H1 (cell line): ENCODE results near the gene RARB. TPM values are rescaled to one million over a fixed set of nuclear protein-coding genes. Genes with fewer than 3 reads are reported as not detected.

Experiments
- CTCF ChIA-PET: fragments of 300-600 bp; sonication (Branson Sonifier 250); formaldehyde crosslinking; loops from one replicate; lab custom pipeline; 2021; ENCODE audit not compliant: partially characterized antibody; lab: Charles Lee
- POLR2A ChIA-PET: fragments of 300-600 bp; sonication (Branson Sonifier 250); formaldehyde crosslinking; loops from one replicate; lab custom pipeline; 2021; ENCODE audit warnings: inconsistent platforms; ENCODE audit not compliant: partially characterized antibody; lab: Charles Lee
- DNase-seq, 2 experiments: peaks; one replicate each; pipeline versions ENCODE4 v3.0.0 to v3.0.0-alpha.2; 2010 to 2022; ENCODE audit warnings: low spot score in 2 of 2, low read depth in 1 of 2, mixed read lengths in 1 of 2
- FAIRE-seq: peaks from 2 replicates; lab custom pipeline; 2011; peaks lifted over from hg19 to GRCh38; lab: Jason Lieb, UNC
- H2AFZ ChIP-seq: 2 replicates; pipeline ENCODE4 v1.8.1; 2012; ENCODE audit warnings: low read length, inconsistent platforms
- H2AK5ac ChIP-seq: 2 replicates; pipeline ENCODE4 v1.6.1; 2013; ENCODE audit warnings: low read depth, low read length
- H2BK120ac ChIP-seq: replicated peaks from 2 replicates; pipeline ENCODE3; 2013; ENCODE audit warnings: low read depth, low read length, inconsistent platforms
- H2BK12ac ChIP-seq: 2 replicates; pipeline ENCODE4 v1.6.1; 2013; ENCODE audit warnings: low read depth, low read length
- H2BK15ac ChIP-seq: 2 replicates; pipeline ENCODE4 v1.6.1; 2013; ENCODE audit warnings: low read length
- H2BK20ac ChIP-seq: 2 replicates; pipeline ENCODE4 v1.6.1; 2013; ENCODE audit warnings: low read length
- H2BK5ac ChIP-seq: 2 replicates; pipeline ENCODE4 v1.6.1; 2013; ENCODE audit warnings: low read depth, low read length
- H3K14ac ChIP-seq: 2 replicates; pipeline ENCODE4 v1.6.1; 2013; ENCODE audit warnings: inconsistent platforms; ENCODE audit not compliant: insufficient read length
- H3K18ac ChIP-seq: 2 replicates; pipeline ENCODE4 v1.6.1; 2013; ENCODE audit warnings: low read length; ENCODE audit errors: extremely low read depth
- H3K23ac ChIP-seq: 2 replicates; pipeline ENCODE4 v1.6.1; 2013; ENCODE audit warnings: inconsistent platforms; ENCODE audit not compliant: insufficient read length
- H3K23me2 ChIP-seq: 2 replicates; pipeline ENCODE4 v1.6.1; 2013; ENCODE audit warnings: low read depth, low read length
- H3K27ac ChIP-seq: 2 replicates; pipeline ENCODE4 v1.6.1; 2011; ENCODE audit warnings: low read depth, low read length, inconsistent platforms
- H3K27me3 ChIP-seq, 4 experiments: replicated peaks in 1 of 4; 1 replicate in 1 of 4; 2 replicates in 3 of 4; pipeline versions ENCODE4 v1.6.1 to v1.8.1; 2011 to 2013; ENCODE audit warnings: low read length in 3 of 4, mild to moderate bottlenecking in 3 of 4, inconsistent platforms in 2 of 4, mixed read lengths in 2 of 4, moderate library complexity in 1 of 4; ENCODE audit not compliant: control insufficient read depth in 3 of 4, insufficient read depth in 3 of 4; ENCODE audit errors: extremely low read depth in 1 of 4
- H3K36me3 ChIP-seq, 4 experiments: 2 replicates each; pipeline versions ENCODE4 v1.6.1 to v1.8.1; 2011 to 2013; ENCODE audit warnings: mild to moderate bottlenecking in 4 of 4, low read length in 3 of 4, moderate library complexity in 2 of 4, control low read depth in 1 of 4, inconsistent platforms in 1 of 4; ENCODE audit not compliant: insufficient read depth in 4 of 4, control insufficient read depth in 2 of 4
- H3K4ac ChIP-seq: replicated peaks from 2 replicates; pipeline ENCODE3; 2013; ENCODE audit warnings: low read length, low read depth, mixed read lengths, inconsistent platforms; ENCODE audit not compliant: insufficient read length
- H3K4me1 ChIP-seq, 4 experiments: replicated peaks in 1 of 4; 1 replicate in 1 of 4; 2 replicates in 3 of 4; pipeline versions ENCODE4 v1.6.1 to v1.8.1; 2011 to 2013; ENCODE audit warnings: low read length in 3 of 4, inconsistent platforms in 2 of 4, mixed read lengths in 1 of 4; ENCODE audit not compliant: insufficient read depth in 4 of 4, control insufficient read depth in 3 of 4
- H3K4me2 ChIP-seq, 2 experiments: 2 replicates each; pipeline versions ENCODE4 v1.6.1 to v1.8.1; 2011 to 2013; ENCODE audit warnings: low read depth in 2 of 2, low read length in 2 of 2, control low read depth in 1 of 2, inconsistent platforms in 1 of 2, mild to moderate bottlenecking in 1 of 2; ENCODE audit not compliant: insufficient read depth in 1 of 2
- H3K4me3 ChIP-seq, 4 experiments: fragments of 200-600, 300-600 bp in 1 of 4; sonication (generic), shearing (Covaris generic), sonication (Bioruptor Twin) in 1 of 4; 2 replicates each; pipeline versions ENCODE4 v1.5.1 to v1.8.1; 2011 to 2016; ENCODE audit warnings: low read length in 4 of 4, low read depth in 3 of 4, control low read depth in 2 of 4, inconsistent platforms in 2 of 4, mild to moderate bottlenecking in 2 of 4, mixed read lengths in 1 of 4, moderate library complexity in 1 of 4; ENCODE audit not compliant: insufficient read depth in 2 of 4; ENCODE audit errors: extremely low read depth in 1 of 4
- H3K56ac ChIP-seq: replicated peaks from 2 replicates; pipeline ENCODE3; 2013; ENCODE audit warnings: low read depth, mild to moderate bottlenecking, mixed read lengths, low read length, inconsistent platforms; ENCODE audit not compliant: insufficient read length
- H3K79me1 ChIP-seq: 2 replicates; pipeline ENCODE4 v1.6.1; 2013; ENCODE audit warnings: low read depth, low read length, control low read depth
- H3K79me2 ChIP-seq, 2 experiments: 2 replicates each; pipeline versions ENCODE4 v1.6.1 to v1.8.1; 2012 to 2013; ENCODE audit warnings: low read length in 2 of 2, mild to moderate bottlenecking in 2 of 2, inconsistent platforms in 1 of 2; ENCODE audit not compliant: insufficient read depth in 2 of 2, control insufficient read depth in 1 of 2
- H3K9ac ChIP-seq, 4 experiments: replicated peaks in 1 of 4; 1 replicate in 1 of 4; 2 replicates in 3 of 4; pipeline versions ENCODE4 v1.6.1 to v1.8.1; 2011 to 2013; ENCODE audit warnings: low read depth in 3 of 4, low read length in 3 of 4, control low read depth in 2 of 4, mild to moderate bottlenecking in 2 of 4, moderate library complexity in 2 of 4, inconsistent platforms in 1 of 4; ENCODE audit errors: extremely low read depth in 1 of 4
- H3K9me3 ChIP-seq, 2 experiments: 2 replicates each; pipeline versions ENCODE4 v1.6.1 to v1.8.1; 2012 to 2013; ENCODE audit warnings: mild to moderate bottlenecking in 2 of 2, moderate library complexity in 2 of 2, control low read depth in 1 of 2, inconsistent platforms in 1 of 2, low read depth in 1 of 2, low read length in 1 of 2, mixed read lengths in 1 of 2; ENCODE audit not compliant: insufficient read depth in 2 of 2
- H4K20me1 ChIP-seq, 2 experiments: replicated peaks in 1 of 2; 2 replicates each; pipeline versions ENCODE3 to v1.8.1; 2011 to 2013; ENCODE audit warnings: inconsistent platforms in 2 of 2, low read length in 2 of 2, mild to moderate bottlenecking in 1 of 2; ENCODE audit not compliant: insufficient read depth in 2 of 2, control insufficient read depth in 1 of 2
- H4K5ac ChIP-seq: 2 replicates; pipeline ENCODE4 v1.6.1; 2013; ENCODE audit warnings: low read length, low read depth, mixed read lengths, inconsistent platforms; ENCODE audit not compliant: insufficient read length
- H4K8ac ChIP-seq: 2 replicates; pipeline ENCODE4 v1.8.0; 2013; ENCODE audit warnings: mild to moderate bottlenecking, moderate library complexity, low read length, inconsistent platforms; ENCODE audit not compliant: insufficient read depth; ENCODE audit errors: extremely low read depth
- H4K91ac ChIP-seq: replicated peaks from 2 replicates; pipeline ENCODE3; 2013; ENCODE audit warnings: low read length, mixed read lengths, inconsistent platforms; ENCODE audit not compliant: insufficient read length
- CEBPB ChIP-seq: IDR thresholded peaks from 2 replicates; pipeline ENCODE4 v1.6.1; 2012; ENCODE audit warnings: low read depth, low read length
- CTBP2 ChIP-seq: IDR thresholded peaks from 2 replicates; pipeline ENCODE4 v1.7.0; 2011; ENCODE audit warnings: borderline replicate concordance, mild to moderate bottlenecking, moderate library complexity, mixed read lengths, low read length; ENCODE audit not compliant: insufficient read depth, insufficient read length
- CTCF ChIP-seq, 3 experiments: IDR thresholded peaks; 1 replicate in 2 of 3; 2 replicates in 1 of 3; pipeline versions ENCODE4 v1.5.1 to v1.6.1; 2011; ENCODE audit warnings: low read length in 3 of 3, mild to moderate bottlenecking in 3 of 3, inconsistent platforms in 2 of 3, low read depth in 1 of 3, moderate library complexity in 1 of 3; ENCODE audit not compliant: insufficient read depth in 1 of 3; ENCODE audit errors: control extremely low read depth in 1 of 3
- EGR1 ChIP-seq: IDR thresholded peaks from 2 replicates; pipeline ENCODE4 v1.6.1; 2011; ENCODE audit warnings: low read depth, low read length, borderline replicate concordance
- GABPA ChIP-seq: IDR thresholded peaks from 2 replicates; pipeline ENCODE4 v1.6.1; 2011; ENCODE audit warnings: mild to moderate bottlenecking, low read length, moderate library complexity, borderline replicate concordance; ENCODE audit not compliant: insufficient read depth
- GTF2F1 ChIP-seq: IDR thresholded peaks from 2 replicates; pipeline ENCODE4 v1.6.1; 2012; ENCODE audit warnings: low read depth, low read length, improper control_type of control experiment, borderline replicate concordance
- MAX ChIP-seq: IDR thresholded peaks from 2 replicates; pipeline ENCODE4 v1.6.1; 2012; ENCODE audit warnings: inconsistent platforms
- PHF8 ChIP-seq: fragments of 200-600 bp; sonication (generic); conservative IDR thresholded peaks from 2 replicates; pipeline ENCODE4 v1.7.1; 2012; ENCODE audit warnings: low read depth, mild to moderate bottlenecking, inconsistent platforms, low read length, moderate library complexity
- RAD21 ChIP-seq, 2 experiments: IDR thresholded peaks in 1 of 2; conservative IDR thresholded peaks in 1 of 2; 2 replicates each; pipeline ENCODE4 v1.6.1; 2011; ENCODE audit warnings: low read depth in 2 of 2, low read length in 2 of 2, improper control_type of control experiment in 1 of 2, inconsistent platforms in 1 of 2, mild to moderate bottlenecking in 1 of 2, moderate library complexity in 1 of 2
- SRF ChIP-seq: IDR thresholded peaks from 2 replicates; pipeline ENCODE4 v1.6.1; 2011; ENCODE audit warnings: mild to moderate bottlenecking, low read depth, low read length, moderate library complexity
- TAF1 ChIP-seq: IDR thresholded peaks from 2 replicates; pipeline ENCODE4 v1.6.1; 2011; ENCODE audit warnings: mild to moderate bottlenecking, low read depth, low read length
- WGBS, 2 experiments: shearing (Covaris generic) in 1 of 2; methylation state at CpG; one replicate each; pipeline versions ENCODE4 v1.1.6 to v1.1.7; 2013 to 2015; ENCODE audit warnings: low lambda C conversion rate in 2 of 2, mixed read lengths in 2 of 2, inconsistent platforms in 1 of 2, low coverage in 1 of 2, missing lambda C conversion rate in 1 of 2; ENCODE audit not compliant: insufficient replicate concordance in 2 of 2, insufficient coverage in 1 of 2, insufficient read length in 1 of 2; ENCODE audit errors: extremely low coverage in 1 of 2, missing lambda C conversion rate in 1 of 2; 5-methylcytosine and 5-hydroxymethylcytosine counted together
- polyA plus RNA-seq, 7 experiments: library from polyadenylated mRNA; depleted of rRNA in 3 of 7; stranded (reverse) in 5 of 7; unstranded in 2 of 7; fragments of >200 nt in 5 of 7; fragments of 200-250 nt in 2 of 7; gene quantifications; 1 replicate in 5 of 7; 2 replicates in 1 of 7; 4 replicates in 1 of 7; pipeline versions ENCODE4 v1.2.1 to v1.2.3, GENCODE V29; 2011 to 2013; ENCODE audit warnings: missing spikeins in 2 of 7, mixed read lengths in 2 of 7
- total RNA-seq: library from RNA; stranded (reverse); fragmentation: NEBNext Ultra II Directional; extraction: Animal tissue kit (Norgen Biotek cat#: 25700); gene quantifications from 2 replicates; pipeline ENCODE4 v1.2.1, GENCODE V29; 2021

The RARB gene
- total and polyA plus RNA-seq, 2 of the 8 experiments (the other 6 are each of a cell fraction or from before 2014, with no cell fraction given), result 0.15 to 0.22 TPM

GRCh38 chr3:25575001-25575400, 146.9 kb downstream of the RARB start:
- CTCF ChIA-PET, result interaction anchor here (0.8 to 12.1 kb wide), 4 partner anchors 9 to 16 kb away, joined by 3 to 138 read pairs (median 8); no protein-coding TSS in a partner anchor
- no peak for TF ChIP-seq PHF8
- TF ChIP-seq TAF1, result no peak
- TF ChIP-seq SRF, result no peak
- no peak for TF ChIP-seq EGR1
- TF ChIP-seq CTBP2, result no peak
- TF ChIP-seq MAX, result no peak
- TF ChIP-seq CTCF (IDR thresholded peaks at IDR 0.05; ENCODE audit: control extremely low read depth in 1 of 3, insufficient read depth in 1 of 3, low read depth in 1 of 3, low read length in 3 of 3), result no peak
- no peak for TF ChIP-seq CEBPB
- no peak for TF ChIP-seq GABPA
- no peak for TF ChIP-seq RAD21 (IDR thresholded peaks at IDR 0.05 in 1 of 2, conservative IDR thresholded peaks at IDR 0.05 in 1 of 2; ENCODE audit: low read depth in 2 of 2, low read length in 2 of 2)
- no peak for TF ChIP-seq GTF2F1

More at GRCh38 chr3:25575001-25575400, 146.9 kb downstream of the RARB start:
- Histone ChIP-seq H2AFZ (no peak overlapping the region), H3K23ac (no peak overlapping the region), H4K91ac (no peak overlapping the region), H3K56ac (no peak overlapping the region), H4K20me1 (no peaks in the 10 kb centered on the region), H3K4me3 (no peak overlapping the region), H3K9ac (no peak overlapping the region), H3K4me1 (no peaks in the 10 kb centered on the region; a peak in 1 of 7 replicates), H3K14ac (no peak overlapping the region), H3K27ac (no peak overlapping the region), H2BK5ac (no peak overlapping the region), H3K27me3 (no peaks in the 10 kb centered on the region), H3K18ac (no peak overlapping the region), H3K79me2 (no peaks in the 10 kb centered on the region), H2AK5ac (no peak overlapping the region), H4K8ac (no peak overlapping the region), H4K5ac (no peak overlapping the region), H3K79me1 (no peaks in the 10 kb centered on the region), H2BK12ac (no peak overlapping the region), H3K4me2 (no peak overlapping the region), H3K4ac (no peak overlapping the region), H3K36me3 (no peaks in the 10 kb centered on the region), H2BK120ac (no peak overlapping the region), H3K23me2 (no peaks in the 10 kb centered on the region; the same call in 1 of the 2 replicates), H2BK20ac (no peak overlapping the region), H2BK15ac (no peak overlapping the region), H3K9me3 (no peaks in the 10 kb centered on the region)
- FAIRE-seq (no peak), DNase-seq (no peak)
- POLR2A ChIA-PET, result no interaction called here
- WGBS, 2 experiments, result 94% methylated on average over 11 of the region's 12 CpGs; no CpG with 5 or more reads in 1 of the 2 experiments
